SU-DHL-6 (cell line): ENCODE results near the gene MLH3.

Experiments used
- CTCF ChIP-seq: fragments of 200-600 bp; sonication (generic); IDR thresholded peaks from one replicate; pipeline ENCODE4 v1.5.1; 2017; ENCODE audit warnings: antibody characterized with exemption, mild to moderate bottlenecking, low read length, moderate library complexity; ENCODE audit not compliant: insufficient read depth, poor library complexity, severe bottlenecking
- EZH2phosphoT487 ChIP-seq: fragments of 200-600 bp; sonication (generic), shearing (Covaris generic); conservative IDR thresholded peaks from 2 replicates; pipeline ENCODE4 v1.6.1; 2018; ENCODE audit warnings: mild to moderate bottlenecking, antibody characterized with exemption, low read length, moderate library complexity, mixed read lengths

- TF ChIP-seq CTCF (no peak), EZH2phosphoT487 (no peak)
Measured at GRCh38 chr14:75067212-75067611, 15.9 kb upstream of the MLH3 start.
